ENCODE data around the gene SOX13. TPM values are rescaled to one million over a fixed set of nuclear protein-coding genes. Genes with fewer than 3 reads are reported as not detected.

Gene SOX13
- total RNA-seq, 2 donors from 2014 or later, result 36.2 to 38.4 TPM

DNA sequence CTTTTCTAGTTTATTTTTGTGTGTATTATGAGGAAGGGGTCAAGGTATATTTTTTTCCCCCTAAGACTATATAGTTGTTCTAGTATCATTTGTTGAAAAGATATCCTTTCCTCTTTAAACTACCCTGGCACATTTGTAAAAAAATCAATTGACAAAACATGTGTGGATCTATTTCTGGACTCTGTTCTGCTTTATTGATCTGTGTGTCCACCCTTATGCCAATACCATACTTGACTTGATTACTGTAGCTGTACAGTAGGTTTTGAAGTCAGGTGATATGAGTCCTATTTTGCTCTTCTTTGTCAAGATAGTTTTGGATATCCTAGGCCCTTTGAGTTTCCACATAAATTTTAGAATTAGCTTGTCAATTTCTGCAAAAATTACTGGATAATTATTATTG lies 21.2 kb upstream of the SOX13 start:
- intact Hi-C loops (cut with DNase I, micrococcal nuclease), result no loop called here
- no peak for ATAC-seq
- no peak for DNase-seq

DNA sequence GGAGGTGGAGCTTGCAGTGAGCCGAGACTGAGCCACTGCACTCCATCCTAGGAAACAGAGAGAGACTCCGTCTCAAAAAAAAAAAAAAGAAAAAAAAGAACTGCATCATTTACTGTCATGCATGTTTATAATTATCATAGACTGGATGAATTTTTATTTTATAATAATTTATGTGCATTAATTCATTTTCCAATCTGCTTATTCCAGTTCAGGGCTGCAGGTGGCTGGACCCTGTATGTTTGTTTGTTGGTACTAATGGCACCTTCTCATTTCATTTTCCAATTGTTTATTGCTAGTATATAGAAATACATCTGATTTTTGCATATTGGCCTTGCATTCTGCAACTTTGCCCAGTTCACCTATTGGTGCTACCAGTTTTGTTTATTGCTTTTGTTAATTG lies 19.0 kb upstream of the SOX13 start:
- no peak for DNase-seq
- intact Hi-C loops (cut with DNase I, micrococcal nuclease), result no loop called here

DNA sequence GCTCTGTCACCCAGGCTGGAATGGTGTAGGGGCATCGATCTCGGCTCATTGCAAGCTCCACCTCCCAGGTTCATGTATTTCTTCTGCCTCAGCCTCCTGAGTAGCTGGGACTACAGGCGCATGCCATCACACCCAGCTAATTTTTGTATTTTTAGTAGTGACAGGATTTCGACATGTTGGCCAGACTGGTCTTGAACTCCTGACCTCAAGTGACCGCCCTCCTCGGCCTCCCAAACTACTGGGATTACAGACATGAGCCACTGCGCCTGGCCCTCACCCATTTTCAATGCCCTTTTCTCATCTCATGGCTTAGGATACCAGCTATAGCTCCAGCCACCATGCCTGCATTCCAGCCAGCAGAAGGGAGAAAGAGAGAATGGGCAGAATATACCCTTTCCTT lies 12.9 kb upstream of the SOX13 start:
- no peak for ATAC-seq
- no peak for DNase-seq
- intact Hi-C loops (cut with DNase I, micrococcal nuclease), result no loop called here

More for the DNA sequence above, 19.0 kb upstream of the SOX13 start:
- no peak for ATAC-seq

DNA sequence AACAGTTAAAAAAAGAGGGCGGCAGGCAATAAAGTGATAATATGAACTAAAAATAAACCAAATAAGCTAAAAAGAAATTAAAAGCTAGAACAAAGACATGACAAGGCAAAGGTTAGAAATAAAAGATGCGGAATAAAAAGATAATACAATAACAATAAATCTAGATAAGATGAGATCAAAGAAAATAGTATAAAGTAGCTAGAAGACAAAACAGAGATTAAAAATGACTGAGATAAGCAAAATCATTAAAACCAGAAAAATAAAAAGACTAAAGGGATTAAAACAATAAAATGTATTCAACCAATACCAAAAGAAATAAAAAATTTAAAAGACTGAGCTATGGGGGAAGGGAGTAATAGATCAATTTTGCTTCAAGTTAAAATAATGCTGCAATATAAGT lies 10.8 kb upstream of the SOX13 start:
- no peak for ATAC-seq
- intact Hi-C loops (cut with DNase I, micrococcal nuclease), result no loop called here

DNA sequence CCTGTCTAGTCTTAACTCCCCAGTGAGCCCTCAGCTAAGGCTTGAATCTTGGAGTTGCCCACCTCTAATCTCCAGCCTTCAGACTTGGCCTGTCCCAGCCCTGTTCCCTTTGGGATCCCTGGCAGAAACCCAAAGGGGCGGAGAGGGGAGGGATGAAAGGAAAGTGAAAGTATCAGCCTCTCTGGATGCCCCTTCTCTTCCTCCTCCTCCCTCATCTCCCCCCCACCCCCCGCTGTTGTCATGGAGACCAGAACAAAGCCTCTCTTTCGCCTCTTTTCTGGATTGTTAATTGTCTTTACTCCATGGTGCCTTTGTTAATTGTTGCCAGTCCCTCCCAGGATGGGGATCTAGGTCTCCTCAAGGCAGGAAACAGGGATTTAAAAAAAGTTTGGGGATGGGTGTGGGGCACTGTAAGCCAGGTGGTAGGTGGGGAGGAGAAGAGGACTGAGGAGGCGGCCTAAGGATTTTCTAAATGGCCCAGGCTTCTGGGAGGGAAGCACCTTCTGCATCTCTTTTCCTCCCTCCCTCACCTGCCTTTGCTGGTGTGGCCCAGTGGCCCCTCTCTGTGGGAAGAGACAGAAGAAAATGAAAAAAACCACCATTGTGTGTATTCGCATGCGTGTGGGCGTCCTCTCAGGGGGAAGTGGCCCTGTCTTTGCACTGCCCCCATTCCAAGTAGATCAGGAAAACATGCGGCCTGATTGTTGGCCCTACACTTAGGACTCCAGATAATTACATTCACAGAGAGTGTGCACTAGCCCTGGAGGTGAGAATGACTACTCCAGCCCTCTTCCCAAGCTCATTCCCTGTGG lies 7.5 kb upstream of the SOX13 start:
- ATAC-seq (peak; percentile 67), DNase-seq (peak in 1 of 2 donors; percentile 56)
- intact Hi-C loops (cut with DNase I, micrococcal nuclease), result no loop called here

More for the DNA sequence above, 10.8 kb upstream of the SOX13 start:
- no peak for DNase-seq

DNA sequence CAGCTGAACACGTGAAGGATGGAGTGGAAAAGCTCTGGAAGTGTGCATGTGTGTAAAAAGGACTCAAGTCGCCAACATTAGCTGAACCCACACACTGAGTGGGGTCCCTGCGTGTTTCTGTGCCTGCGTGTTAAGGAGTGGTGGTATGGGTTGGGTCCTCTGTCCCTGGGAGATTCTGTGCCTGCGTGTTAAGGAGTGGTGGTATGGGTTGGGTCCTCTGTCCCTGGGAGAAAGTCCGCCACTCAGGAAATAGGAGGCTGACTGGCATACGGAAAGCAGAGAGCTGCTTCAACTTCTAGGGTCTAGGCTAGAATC lies 7.0 kb upstream of the SOX13 start:
- ATAC-seq (no peak), DNase-seq (no peak)
- intact Hi-C loops (cut with DNase I, micrococcal nuclease), result no loop called here

DNA sequence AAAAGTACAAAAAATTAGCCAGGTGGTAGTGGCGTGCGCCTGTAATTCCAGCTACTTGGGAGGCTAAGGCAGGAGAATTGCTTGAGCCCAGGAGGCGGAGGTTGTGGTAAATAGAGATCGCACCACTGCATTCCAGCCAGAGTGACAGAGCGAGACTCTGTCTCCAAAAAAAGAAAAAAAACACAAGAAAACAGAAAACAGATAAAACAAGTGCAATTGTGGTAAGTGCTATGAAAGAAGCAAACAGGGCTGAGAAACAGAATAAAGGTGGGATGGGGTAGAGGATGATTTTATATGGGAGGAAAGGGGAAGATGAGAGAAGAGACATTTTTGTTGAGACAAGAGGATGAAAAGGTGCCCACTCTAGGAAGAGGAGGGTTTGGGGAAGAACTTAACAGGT lies 5.0 kb upstream of the SOX13 start:
- intact Hi-C loops (cut with DNase I, micrococcal nuclease), result no loop called here

DNA sequence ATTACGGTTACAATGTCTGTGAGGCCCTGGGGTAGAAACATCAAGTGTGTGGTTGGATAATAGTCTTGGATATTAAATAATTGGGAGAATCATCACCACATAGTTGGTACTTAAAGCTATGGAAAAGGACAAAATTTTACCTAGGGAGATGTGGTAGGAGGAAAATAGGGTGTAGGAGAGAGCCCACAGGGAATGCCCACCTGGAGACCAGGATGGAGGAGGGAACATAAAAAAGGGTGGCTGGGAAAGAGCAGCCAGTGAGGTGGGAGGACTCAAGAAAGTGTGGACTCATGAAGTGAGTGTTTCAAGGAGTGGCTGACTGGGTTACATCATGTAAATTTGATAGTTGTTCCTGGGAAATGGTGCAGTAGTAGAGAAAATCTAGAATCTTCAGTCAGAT lies 3.0 kb upstream of the SOX13 start:
- ATAC-seq, result no peak
- no peak for DNase-seq
- intact Hi-C loops (cut with DNase I, micrococcal nuclease), result loop anchor here in 1 of 2 donors (5.0 kb wide), 1 partner anchor 57 kb away; no protein-coding TSS in a partner anchor

More for the DNA sequence above, 5.0 kb upstream of the SOX13 start:
- DNase-seq, result no peak
- ATAC-seq, result no peak

DNA sequence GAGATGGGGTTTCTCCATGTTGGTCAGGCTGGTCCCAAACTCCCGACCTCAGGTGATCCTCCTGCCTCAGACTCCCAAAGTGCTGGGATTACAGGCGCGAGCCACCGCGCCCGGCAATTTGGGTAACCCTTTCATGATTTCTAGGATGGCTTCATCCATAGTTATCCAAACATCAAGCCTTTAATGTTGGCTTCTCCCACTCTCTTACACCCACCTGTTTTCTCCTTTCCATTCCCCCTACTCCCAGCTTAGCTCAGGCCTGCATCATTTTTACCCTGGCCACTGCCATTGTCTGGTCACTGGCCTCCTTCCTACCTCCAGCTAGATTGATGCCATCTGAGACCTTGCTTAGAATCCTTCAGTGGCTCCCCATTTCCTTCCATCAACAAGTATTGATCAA lies 2.0 kb upstream of the SOX13 start:
- DNase-seq, result no peak
- intact Hi-C loops (cut with DNase I, micrococcal nuclease), result loop anchor here in 1 of 2 donors (5.0 kb wide), 1 partner anchor 56 kb away; no protein-coding TSS in a partner anchor
- no peak for ATAC-seq

DNA sequence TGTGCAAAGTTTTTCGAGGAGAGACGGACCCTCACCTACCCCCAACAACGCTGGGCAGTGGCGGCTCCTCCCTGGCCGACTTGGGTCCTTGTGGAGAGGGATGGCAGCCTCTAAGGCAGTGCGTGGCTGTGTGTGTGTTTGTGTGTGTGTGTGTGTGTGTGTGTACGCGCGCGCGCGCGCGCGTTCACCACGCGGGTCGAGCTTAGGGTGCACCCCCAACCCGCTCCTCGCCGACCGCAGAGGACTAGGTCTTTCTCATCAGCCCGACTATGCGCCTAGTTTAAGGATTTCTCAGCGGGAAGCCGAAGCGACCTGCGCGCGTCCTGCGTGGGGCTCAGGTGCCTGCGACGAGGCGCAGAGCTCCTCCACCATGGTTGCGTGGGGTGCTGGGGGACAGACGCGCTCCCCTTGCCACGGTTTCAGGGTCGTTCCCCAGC lies 940 bp downstream of the SOX13 start:
- intact Hi-C loops (cut with DNase I, micrococcal nuclease), result loop anchor here in 1 of 2 donors (5.0 kb wide), 1 partner anchor 53 kb away; no protein-coding TSS in a partner anchor
- ATAC-seq (peak; percentile 29), DNase-seq (peak in 1 of 2 donors; percentile 43)

DNA sequence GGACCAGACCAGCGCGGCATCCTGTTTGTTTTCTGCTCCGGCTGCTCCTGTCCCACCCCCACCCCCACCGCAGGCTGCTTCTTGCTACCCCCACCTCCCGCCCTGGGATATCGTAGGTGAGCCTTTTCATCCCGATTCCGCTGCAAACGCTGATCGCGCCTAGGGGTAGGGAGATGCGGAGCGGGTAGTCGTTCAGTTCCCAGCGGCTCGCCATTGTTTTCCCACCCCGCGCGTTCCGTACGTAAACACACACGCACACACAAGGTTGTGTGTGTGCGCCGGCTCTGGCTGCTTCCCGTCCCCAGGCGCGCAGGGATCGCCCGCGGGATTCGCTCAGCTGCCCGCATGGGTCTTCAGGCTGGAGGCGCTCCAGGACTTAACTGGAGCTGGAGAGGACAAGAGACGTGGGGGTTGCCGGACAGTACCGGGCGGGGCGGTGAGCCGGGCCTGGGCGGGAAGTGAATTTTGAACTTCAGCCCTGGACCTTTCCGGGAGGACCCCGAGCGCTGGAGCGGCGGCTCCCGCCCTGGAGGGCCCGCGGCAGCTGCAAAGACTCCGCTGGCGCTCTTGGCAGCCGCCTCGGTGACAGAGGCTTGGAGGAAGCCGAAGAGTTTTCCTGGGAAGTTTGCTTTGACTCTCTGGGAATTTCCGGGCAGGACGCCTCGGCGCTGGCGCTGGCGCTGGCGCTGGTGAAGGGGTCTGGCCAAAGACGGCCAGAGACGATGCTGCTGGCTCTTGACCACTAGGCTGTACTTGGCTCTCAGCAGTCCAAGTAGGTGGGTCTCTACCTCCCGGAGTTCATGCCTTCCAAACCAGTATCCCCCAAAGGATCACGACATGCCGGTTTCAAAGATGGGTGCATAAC lies 1.6 kb downstream of the SOX13 start:
- ATAC-seq (peak; percentile 72), DNase-seq (peak; percentile 78 to 84)
- intact Hi-C loops (cut with DNase I, micrococcal nuclease), result loop anchor here in 1 of 2 donors (5.0 kb wide), 1 partner anchor 53 kb away; no protein-coding TSS in a partner anchor

DNA sequence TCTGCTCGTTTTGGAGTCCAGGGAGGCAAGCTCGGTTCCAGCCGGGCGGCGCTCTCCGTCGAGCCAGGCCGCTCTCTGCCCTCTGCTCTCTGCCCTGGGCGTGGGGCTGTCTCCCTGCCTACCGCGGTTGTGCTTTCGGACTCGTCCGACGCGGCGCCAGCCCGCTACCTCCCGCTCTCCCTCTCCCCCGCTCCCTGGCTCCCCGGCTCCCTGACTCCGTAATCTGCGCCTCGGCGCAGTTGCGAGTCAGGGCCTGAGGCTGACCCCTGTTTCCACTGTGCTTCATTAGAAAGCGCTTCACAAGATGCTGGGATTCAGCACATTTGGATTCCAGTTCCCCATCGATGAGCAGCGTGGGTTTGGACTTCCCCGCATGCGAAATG lies 2.2 kb downstream of the SOX13 start:
- peak in 1 of 2 donors; percentile 70 for DNase-seq
- intact Hi-C loops (cut with DNase I, micrococcal nuclease), result no loop called here
- peak; percentile 65 for ATAC-seq

DNA sequence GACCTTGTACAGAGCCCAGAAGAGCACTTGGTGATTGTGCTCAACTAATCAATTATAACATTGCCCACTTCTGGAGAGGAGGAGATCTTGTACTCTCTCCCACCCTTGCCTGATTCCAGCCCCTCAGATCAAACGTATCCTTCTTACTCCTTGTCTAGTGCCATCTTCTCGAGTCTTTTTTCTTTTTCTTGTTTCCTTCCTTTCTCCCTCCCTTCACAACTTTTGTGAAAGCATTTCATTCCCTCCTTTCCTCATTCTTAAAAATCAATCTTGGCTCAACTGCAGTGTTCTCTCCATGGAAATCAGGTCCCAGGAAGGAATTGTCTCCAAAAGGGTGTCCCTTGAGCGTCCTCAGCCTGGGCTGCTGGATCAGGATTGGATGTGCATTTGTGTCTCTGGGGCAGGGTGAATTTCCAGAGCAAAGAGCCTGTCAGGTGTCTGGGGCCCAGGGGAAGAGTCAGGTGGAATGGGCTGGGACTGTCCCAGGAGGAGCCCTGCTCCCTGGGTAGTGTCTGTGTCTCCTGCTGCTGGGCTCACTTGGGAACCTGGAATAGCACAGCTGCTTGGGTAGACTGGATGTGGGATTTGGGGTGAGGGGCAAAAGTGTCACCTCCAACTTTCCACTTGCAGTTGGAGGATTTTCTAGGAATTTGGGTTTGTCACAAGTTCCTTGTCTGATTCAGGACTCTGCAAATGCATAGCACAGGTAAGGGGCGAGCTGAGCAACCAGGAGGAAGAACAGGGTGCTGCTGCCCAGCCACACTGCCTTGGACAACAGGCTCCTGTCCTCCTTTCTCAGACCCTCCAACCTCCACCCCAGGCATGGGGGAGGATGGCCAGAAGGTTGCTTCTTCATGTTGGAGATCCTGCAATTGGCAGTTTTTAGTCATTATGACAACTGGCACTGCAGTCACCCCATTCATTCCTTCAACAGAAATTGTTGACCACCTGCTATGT lies 3.3 kb downstream of the SOX13 start:
- ATAC-seq (no peak), DNase-seq (no peak)
- intact Hi-C loops (cut with DNase I, micrococcal nuclease), result no loop called here

DNA sequence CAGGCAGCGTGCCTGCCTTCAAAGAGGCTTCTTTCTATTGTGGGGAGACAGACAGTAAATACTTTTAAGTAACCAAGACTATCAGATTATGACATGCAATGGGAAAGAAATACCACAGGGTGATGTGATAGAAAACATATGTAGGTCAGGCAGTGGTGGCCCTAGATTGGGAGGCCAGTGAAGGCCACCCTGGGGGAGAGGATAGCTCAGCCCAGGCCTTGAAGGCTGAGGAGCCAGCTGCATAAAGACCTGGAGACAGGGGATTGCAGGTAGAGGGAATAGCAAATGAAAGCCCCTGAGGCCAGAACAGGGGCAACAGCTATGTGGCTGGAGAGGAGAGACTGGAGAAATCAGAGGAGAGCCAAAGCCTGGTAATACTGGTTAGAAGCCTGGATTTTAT lies 4.0 kb downstream of the SOX13 start:
- intact Hi-C loops (cut with DNase I, micrococcal nuclease), result no loop called here
- no peak for ATAC-seq
- no peak for DNase-seq

DNA sequence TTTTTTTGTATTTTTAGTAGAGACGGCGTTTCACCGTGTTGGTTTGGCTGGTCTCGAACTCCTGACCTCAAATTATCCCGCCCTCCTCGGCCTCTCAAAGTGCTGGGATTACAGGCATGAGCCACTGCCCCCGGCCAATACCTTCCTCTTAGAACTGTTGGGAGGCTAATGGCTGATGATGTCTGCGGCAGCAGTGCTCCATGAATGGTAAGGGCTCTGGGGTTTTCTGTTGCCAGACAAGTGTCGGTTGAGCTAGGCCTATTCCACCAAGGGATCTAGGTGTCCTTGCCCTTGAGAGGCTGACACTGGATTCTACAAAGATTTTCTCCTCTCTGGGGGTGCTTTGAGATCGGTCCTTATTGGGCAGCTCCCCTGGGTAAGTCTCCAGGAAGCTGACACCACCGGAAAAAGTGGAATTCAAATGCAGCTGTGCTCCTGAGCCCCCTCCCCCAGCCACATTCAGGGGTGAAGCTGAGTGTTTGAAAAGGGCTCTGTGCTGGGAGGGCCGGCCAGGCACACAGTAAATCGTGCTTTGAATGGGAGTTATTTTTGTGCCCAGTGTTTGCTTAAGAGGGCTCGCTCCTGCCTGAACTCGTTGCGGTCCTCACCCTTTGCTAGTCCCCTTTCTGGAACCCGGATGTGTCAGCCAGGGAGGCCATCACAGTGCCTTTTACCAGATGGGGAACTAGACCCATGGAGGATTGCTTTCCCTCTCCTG lies 5.2 kb downstream of the SOX13 start:
- no peak for ATAC-seq
- intact Hi-C loops (cut with DNase I, micrococcal nuclease), result no loop called here
- no peak for DNase-seq

DNA sequence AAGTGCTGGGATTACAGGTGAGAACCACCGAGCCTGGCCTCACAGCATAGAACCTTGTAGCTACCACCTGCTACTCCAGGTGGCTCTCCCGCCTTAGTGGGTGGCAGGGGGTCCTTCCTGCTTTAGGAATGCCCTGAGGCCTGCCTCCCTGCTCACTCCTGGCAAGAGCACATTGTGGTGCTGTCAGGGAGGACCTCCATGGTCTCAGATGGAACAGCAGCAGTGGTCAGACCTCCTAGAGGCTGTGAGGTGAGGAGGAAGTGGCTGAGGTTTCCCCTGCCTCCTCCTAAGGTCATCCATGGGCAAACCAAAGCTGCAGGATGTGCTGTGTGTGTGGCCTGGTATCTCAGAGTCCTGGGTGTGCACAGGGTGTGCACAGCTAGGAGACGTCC lies 6.7 kb downstream of the SOX13 start:
- ATAC-seq (no peak), DNase-seq (no peak)
- intact Hi-C loops (cut with DNase I, micrococcal nuclease), result no loop called here

DNA sequence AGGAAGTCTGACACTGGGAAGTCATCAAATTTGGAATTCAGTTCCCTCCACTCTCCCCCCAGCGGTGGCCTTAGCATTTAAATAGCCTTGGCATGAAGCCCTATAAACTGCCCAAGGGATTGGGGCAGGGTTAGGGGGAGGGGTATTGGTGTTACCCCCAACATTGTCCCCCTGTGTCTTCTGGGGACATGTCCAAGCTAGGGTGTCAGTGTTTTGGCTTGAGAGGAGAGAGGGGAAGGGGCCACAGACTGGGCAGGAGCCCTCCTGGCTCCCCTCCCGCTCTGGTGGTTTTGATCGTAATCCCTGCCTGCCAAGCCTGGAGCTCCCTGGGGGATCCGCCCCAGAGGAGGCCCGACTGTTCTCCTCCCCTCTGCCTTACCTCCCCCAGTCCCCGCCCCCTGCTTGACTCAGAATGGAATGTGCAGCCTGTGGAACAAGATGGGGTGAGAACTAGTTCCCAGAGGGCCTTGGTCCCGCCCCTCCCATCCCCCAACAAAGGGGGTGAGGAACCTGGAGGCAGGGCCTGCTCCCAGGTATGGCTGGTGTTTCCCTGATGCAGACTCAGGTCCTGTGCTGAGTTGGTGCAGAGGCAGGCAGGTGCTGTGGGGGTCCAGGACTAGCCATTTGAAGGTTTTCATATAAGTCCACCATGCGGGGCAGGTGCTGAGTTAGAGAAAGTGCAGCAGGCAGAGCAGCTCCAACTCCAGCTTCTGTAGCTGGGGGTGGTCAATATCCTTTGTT lies 7.4 kb downstream of the SOX13 start:
- intact Hi-C loops (cut with DNase I, micrococcal nuclease), result no loop called here
- DNase-seq (peak; percentile 83 to 94), ATAC-seq (peak; percentile 85)

Measured in left colon (tissue), 2 donors.